Stimulated activated CD8-positive, alpha-beta memory T cell treated with anti-CD3 and anti-CD28 coated beads, Interleukin-4, amount 100 ng/mL, for 1 hour (primary cell): ENCODE results near the gene ZNF618.

Source experiments
- DNase-seq, 2 donors: peaks; one replicate each; pipeline ENCODE4 v3.0.0-alpha.2; 2020; ENCODE audit warnings: low read depth in 2 of 2, low spot score in 1 of 2

Gene ZNF618

DNA sequence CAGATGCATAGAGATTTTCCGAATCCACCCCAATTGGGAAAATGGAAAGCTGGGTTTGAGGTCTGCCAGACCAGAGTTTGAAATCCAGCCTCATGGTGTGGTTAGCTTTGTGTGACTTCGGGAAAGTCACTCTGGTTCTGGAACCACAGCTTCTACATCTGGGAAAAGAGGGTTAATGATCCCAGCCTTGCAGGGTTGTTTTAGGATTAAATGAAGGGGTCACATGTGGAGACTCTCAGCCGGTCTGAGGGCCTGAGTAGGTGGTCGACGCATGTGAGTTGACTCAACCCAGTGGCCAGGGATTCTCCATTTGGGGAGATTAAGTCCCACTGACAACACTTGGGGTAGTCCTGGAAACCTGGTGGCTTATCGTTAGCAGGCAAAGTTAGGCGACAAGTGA, 6.1 kb downstream of the ZNF618 start:
- DNase-seq: no peak

DNA sequence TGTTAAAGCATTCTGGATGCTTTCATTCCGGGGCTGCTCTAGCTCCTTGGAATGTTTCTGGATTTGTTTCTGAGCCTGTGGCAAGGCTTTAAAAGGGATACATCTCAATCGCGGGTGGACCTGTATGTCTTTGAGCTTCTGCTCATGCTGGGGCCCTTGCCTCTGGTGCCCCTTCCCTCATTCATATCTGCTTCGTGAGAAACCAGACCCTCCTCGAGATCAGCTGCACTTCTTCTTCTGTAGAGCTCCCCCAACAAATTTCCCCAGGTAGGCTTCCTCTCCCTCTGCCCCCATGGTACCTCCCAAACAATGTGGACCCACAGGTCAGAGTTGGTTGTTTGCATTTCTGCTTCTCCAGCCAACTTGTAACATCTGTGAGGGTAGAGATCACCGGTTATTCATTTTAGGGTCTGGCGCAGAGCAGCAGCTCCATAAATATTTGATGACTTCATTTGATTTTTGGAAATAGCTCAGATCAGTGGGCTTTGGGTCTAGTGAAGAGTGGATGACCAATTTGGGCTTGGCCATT, 6.6 kb downstream of the ZNF618 start:
- no peak for DNase-seq

GRCh38 chr9:113885183-113886025, 9.3 kb downstream of the ZNF618 start:
- no peak for DNase-seq

GRCh38 chr9:113886026-113886369, 9.9 kb downstream of the ZNF618 start:
- no peak for DNase-seq

DNA sequence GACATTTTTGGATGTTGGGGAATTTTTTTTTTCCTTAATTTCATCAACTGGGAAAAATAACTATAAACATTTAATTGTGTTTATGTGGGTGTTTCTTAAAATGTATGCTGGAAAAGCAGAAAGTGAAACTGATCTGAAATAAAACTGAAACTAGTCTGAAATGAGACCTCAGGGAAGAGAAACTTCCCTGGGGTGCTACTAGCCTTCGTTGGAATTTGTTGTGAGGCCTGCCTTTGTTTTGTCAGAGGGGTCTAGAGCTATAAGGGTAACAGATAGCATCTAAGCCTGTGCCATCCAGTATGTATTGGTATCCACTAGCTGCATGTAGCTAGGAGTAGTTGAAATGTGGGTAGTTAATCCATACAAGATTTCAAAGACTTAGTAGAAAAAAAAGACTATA, 10.4 kb downstream of the ZNF618 start:
- no peak for DNase-seq

DNA sequence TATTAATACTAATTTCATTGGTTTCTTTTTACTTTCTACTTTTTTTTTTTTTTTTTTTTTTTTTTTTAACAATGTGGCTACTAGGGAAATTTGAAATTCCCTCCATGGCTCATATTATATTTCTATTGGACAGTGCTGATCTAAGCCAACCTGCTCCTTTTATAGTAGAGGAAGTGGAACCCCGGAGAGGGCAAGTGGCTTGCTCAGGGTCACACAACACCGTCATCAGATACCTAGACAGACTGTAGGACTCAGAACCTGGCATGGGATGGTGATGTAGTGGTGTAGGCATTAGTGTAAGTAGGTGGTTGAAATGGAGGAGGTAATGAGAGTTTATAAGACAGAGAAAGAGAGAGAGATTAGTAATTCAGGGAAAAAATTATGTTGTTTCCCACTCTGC, 10.8 kb downstream of the ZNF618 start:
- DNase-seq: no peak

- DNase-seq: no peak
Observed at GRCh38 chr9:113887436-113887835, 11.3 kb downstream of the ZNF618 start.

- no peak for DNase-seq
Observed at GRCh38 chr9:113888336-113888735, 12.2 kb downstream of the ZNF618 start.

DNA sequence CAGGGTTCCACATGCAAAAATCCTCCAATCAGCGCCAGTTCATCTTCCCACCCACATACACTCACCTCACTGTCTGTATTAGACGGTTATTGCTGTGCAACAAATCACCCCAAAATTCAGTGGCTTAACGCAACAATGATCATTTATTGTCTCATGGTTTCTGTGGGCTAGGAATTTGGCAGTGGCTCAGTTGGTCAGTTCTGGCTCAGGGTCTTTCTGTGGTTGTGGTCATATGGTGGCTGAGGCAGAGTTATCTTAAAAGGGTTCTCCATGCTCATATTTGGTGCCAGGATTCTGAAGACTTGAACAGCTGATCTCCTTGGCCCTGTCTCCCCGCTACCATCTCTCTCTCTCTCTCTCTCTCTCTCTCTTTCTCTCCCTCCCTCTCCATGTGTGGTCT, 12.9 kb downstream of the ZNF618 start:
- DNase-seq: no peak

DNA sequence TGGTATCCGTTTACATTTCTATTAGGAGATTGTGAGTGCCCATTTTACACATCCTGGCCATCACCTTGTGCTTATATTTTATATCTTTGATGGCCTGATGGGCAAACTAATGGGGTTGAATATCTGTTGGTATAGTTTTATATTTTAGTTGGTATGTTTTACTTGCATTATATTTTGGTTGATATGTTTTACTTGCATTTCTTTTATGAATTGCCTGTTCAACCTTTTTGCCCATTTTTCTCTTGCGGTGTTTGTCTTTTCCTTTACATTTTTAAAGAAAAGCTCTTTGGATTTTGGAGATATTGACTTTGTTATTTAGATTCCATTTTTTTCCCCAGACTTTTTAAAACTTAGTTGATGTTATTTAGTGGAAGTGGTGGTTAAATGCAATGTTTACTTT, 14.6 kb downstream of the ZNF618 start:
- no peak for DNase-seq

DNA sequence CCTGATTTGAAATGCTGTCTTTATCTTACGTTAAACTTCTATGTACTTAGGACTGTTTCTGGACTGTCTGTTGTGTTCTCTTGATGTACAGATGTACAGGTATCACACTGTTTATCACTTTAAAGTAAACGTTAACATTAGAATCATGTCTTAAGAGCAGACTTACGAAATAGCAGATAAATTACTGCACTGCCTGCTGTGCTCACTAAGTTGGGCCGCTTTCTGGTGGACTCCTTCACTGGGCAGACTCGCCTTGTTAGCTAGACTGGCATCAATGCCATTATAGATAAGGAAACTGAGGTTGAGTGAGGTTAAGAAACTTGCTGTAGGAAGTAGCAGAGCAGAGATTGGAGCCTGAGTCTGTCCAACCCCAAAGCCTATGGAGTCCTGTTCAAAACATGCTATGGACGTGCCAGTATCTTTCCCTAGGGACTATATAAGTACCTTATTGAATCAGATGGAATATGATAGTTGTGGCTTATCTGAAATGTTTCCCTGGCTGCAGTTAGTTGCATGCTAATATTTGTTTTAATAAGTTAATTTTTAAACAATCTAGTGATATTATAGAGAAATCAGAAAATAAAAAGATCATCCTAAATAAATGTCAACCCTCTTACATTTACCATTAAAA, 16.9 kb downstream of the ZNF618 start:
- DNase-seq: no peak

GRCh38 chr9:113894166-113894565, 18.1 kb downstream of the ZNF618 start:
- DNase-seq: no peak

GRCh38 chr9:113895526-113895925, 19.4 kb downstream of the ZNF618 start:
- no peak for DNase-seq

DNA sequence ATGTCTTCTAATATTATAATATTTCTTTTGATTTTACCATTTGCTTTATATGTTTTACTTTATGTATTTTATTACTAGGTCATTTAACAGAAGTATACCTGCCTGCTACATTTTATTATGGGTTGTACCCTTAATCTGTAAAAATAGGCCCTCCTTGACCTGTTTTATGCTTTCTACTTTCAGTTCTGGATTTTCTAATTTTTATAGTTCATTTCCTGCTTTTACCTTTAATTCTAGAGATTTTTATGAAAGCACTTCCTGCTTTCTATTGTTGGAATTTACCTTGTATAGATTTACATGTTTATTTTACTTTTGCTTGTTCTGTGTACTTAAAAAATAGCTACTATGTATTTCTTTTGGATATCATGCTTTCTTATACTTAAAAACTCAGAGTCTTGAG, 20.6 kb downstream of the ZNF618 start:
- no peak for DNase-seq

GRCh38 chr9:113898151-113898550, 22.0 kb downstream of the ZNF618 start:
- DNase-seq: no peak

- DNase-seq: no peak
Observed at GRCh38 chr9:113898596-113898995, 22.5 kb downstream of the ZNF618 start.

DNA sequence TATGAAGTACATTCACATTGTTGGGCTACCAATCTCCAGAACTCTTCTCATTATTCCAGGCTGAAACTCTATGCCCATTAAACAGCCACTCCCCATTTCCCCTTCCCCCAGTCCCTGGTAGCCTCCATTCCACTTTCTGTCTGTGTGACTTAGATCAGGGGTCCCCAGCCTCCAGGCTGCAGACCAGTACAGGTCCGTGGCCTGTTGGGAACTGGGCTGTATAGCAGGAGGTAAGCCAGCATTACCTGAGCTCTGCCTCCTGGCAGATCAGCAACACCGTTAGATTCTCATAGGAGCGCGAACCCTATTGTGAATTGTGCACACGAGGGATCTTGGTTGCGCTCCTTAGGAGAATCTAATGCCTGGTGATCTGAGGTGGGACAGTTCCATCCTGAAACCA, 23.1 kb downstream of the ZNF618 start:
- no peak for DNase-seq

DNA sequence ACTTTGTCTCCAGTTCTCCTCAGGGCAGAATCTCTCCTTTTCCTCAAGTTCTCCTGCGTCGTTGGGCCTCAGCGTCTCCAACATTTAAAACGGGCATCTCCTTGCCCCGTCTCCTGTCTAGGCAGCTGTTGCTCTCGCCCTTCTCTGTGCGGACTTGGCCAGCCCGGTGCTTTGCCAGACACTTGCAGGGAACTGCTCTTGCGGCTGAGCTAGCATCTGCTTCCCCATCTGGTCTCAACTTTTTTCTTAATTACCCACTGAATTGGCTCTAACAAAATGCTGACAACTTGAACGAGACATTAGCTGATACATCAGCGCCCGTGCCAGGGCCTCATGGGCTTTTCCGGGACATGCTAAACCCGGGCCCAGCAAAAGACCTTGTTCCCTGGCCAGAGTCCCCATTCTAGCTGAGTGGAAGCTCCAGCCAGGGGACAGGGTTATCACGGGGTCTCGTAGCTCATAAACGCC, 25.1 kb downstream of the ZNF618 start:
- no peak for DNase-seq

DNA sequence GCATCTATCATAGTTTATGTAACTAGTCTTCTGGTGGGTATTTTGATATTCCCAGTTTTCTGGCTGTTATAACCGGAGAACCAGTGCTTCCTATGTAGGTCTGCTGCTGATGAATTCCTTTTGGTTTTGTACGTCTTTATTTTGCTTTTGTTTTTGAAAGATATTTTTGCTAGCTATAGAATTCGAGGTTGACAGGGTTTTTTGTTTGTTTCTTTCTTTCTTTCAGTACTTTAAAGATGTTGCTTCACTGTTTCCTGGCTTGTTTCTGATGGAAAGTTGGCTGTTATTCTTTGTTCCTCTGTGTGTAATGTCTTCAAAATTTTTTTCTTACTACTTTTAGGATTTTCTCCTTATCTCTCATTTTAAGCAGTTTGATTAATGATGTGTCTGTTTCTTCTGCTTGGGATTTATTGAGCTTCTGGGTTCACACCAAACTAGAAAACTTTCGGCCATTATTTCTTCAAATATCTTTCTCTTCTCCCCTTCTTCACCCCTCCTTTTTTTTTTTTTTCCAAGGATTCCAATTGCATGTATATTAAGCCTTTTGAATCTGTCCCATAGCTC, 27.5 kb downstream of the ZNF618 start:
- DNase-seq: no peak

- no peak for DNase-seq
Observed at GRCh38 chr9:113906411-113907110, 30.5 kb downstream of the ZNF618 start.

DNA sequence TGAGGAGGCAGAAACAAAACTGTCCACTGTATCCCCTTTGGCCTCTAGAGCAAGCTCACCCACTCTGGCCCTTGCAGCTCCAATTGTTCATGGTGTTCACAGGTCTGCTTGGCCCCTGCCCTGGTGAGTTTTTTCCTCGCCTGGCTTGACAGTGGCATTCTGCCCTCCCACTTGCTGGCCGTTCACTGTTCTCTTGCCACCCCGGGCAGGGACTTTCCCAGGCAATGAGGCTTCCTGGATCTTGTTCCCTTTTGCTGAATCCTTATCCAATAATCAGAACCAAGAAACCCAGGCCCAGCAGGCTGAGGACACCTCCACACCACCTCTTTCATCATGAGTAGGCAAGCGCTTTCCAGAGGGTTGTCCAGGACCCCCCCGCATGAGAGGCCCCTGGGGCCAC, 31.2 kb downstream of the ZNF618 start:
- no peak for DNase-seq

DNA sequence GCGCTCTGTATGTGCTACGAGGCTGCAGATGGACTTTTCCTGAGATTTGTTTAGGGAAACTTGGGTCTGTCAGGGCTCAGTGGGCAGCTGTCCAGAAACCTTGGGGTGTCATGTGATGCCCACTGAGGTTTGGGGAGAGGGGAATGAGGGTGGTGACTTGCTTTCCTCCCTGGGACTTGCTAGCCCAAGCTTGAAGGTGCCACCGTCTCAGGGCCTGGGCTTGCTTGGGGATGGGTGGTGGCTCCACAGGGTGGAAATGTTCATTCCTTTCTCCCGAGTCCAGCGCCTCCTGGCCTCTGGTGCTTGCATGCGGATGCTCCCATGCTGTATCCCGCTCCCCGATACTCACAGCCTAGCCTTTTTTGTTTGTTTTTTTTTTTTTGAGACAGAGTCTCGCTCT, 33.3 kb downstream of the ZNF618 start:
- DNase-seq: no peak
